Thoracic aorta (tissue), 2 donors: ENCODE measurements around the gene PRELID3B. TPM values are rescaled to one million over a fixed set of nuclear protein-coding genes. Genes with fewer than 3 reads are reported as not detected.

ENCODE experiments used
- ATAC-seq: fragments of 150-250 bp; one replicate; pipeline ENCODE4 v1.8.0; 2017; ENCODE audit warnings: low read depth; ENCODE audit not compliant: insufficient number of reproducible peaks, low FRiP score
- DNase-seq: peaks from one replicate; pipeline ENCODE4 v3.0.0-alpha.2; 2020; ENCODE audit warnings: low spot score
- H3K27ac ChIP-seq, 2 donors: fragments of 200-600 bp; sonication (generic); 1 replicate in 1 of 2; 2 replicates in 1 of 2; pipeline ENCODE4 v1.5.1; 2016; ENCODE audit warnings: mild to moderate bottlenecking in 2 of 2, moderate library complexity in 2 of 2
- H3K27me3 ChIP-seq: fragments of 200-600 bp; sonication (generic); replicated peaks from 2 replicates; pipeline ENCODE4 v1.6.0; 2016; ENCODE audit warnings: mild to moderate bottlenecking; ENCODE audit not compliant: insufficient read depth
- H3K36me3 ChIP-seq: fragments of 200-600 bp; sonication (generic); one replicate; pipeline ENCODE4 v1.5.1; 2016
- H3K4me1 ChIP-seq, 2 donors: fragments of 200-600 bp; sonication (generic); 1 replicate in 1 of 2; 2 replicates in 1 of 2; pipeline versions ENCODE4 v1.5.1 to v1.6.0; 2016; ENCODE audit warnings: low read depth in 2 of 2, mild to moderate bottlenecking in 1 of 2; ENCODE audit not compliant: control insufficient read depth in 1 of 2
- H3K4me3 ChIP-seq: fragments of 200-600 bp; sonication (generic); 2 replicates; pipeline ENCODE4 v1.5.1; 2016; ENCODE audit warnings: mild to moderate bottlenecking
- H3K9me3 ChIP-seq: fragments of 200-600 bp; sonication (generic); 2 replicates; pipeline ENCODE4 v1.5.1; 2016
- CTCF ChIP-seq: fragments of 200-600 bp; sonication (generic); IDR thresholded peaks from one replicate; pipeline ENCODE4 v1.5.1; 2019; ENCODE audit warnings: antibody characterized with exemption
- total RNA-seq, 2 donors: library from RNA; depleted of rRNA; stranded (reverse); fragments of >200 nt; gene quantifications; one replicate each; pipeline versions ENCODE4 v1.1.0 to v1.2.3, GENCODE V29; 2016

PRELID3B gene
- total RNA-seq, 2 donors from 2014 or later, result 25.5 to 30.5 TPM

GRCh38 chr20:59033093-59033492 is 9.5 kb downstream of the PRELID3B start:
- TF ChIP-seq CTCF, result no peak
- H3K9me3 ChIP-seq, result no peaks in the 10 kb centered on the region
- H3K27me3 ChIP-seq, result no peaks in the 10 kb centered on the region
- peaks cover 28 to 41% of the 10 kb centered on the region in 2 donors for H3K4me1 ChIP-seq
- peaks cover 16% of the 10 kb centered on the region for H3K36me3 ChIP-seq
- DNase-seq, result no peak
- peak overlapping the region; percentile 76 for H3K27ac ChIP-seq
- ATAC-seq, result no peak
- H3K4me3 ChIP-seq, result peak overlapping the region; percentile 88

- no peaks in the 10 kb centered on the region for H3K27me3 ChIP-seq
- peaks cover 28 to 45% of the 10 kb centered on the region in 2 donors for H3K4me1 ChIP-seq
- peak overlapping the region; percentile 76 for H3K27ac ChIP-seq
- no peak for DNase-seq
- no peak for ATAC-seq
- H3K9me3 ChIP-seq, result no peaks in the 10 kb centered on the region
- peak overlapping the region; percentile 88 for H3K4me3 ChIP-seq
- peaks cover 17% of the 10 kb centered on the region for H3K36me3 ChIP-seq
- TF ChIP-seq CTCF, result peak; percentile 44
Measured at GRCh38 chr20:59032713-59033059, 9.9 kb downstream of the PRELID3B start.

- ATAC-seq (peak; percentile 93), DNase-seq (peak; percentile 83)
- no peak for TF ChIP-seq CTCF
- peaks cover 28 to 50% of the 10 kb centered on the region in 2 donors for H3K4me1 ChIP-seq
- H3K27me3 ChIP-seq, result no peaks in the 10 kb centered on the region
- H3K36me3 ChIP-seq, result peaks cover 21% of the 10 kb centered on the region
- H3K27ac ChIP-seq, result peak within 1 kb of the TSS; percentile 76 to 81
- H3K4me3 ChIP-seq, result peak within 1 kb of the TSS; percentile 88
- H3K9me3 ChIP-seq, result no peaks in the 10 kb centered on the region
Measured at GRCh38 chr20:59032023-59032712, 10.4 kb downstream of the PRELID3B start, which contains the start of gene ATP5F1E. Gene ATP5F1E, minus strand, starts transcription at chr20:59032335. Its CDS starts 84 bp downstream, at chr20:59032251.

GRCh38 chr20:59031564-59032022 is 11.0 kb downstream of the PRELID3B start:
- Histone ChIP-seq H3K36me3 (peaks cover 21% of the 10 kb centered on the region), H3K27me3 (no peaks in the 10 kb centered on the region), H3K27ac (peak overlapping the region; percentile 76 to 81), H3K4me1 (peaks cover 28 to 52% of the 10 kb centered on the region in 2 donors), H3K9me3 (no peaks in the 10 kb centered on the region), H3K4me3 (peak overlapping the region; percentile 88)
- DNase-seq, result no peak
- TF ChIP-seq CTCF, result no peak
- no peak for ATAC-seq

GRCh38 chr20:59030911-59031563 is 11.5 kb downstream of the PRELID3B start:
- Histone ChIP-seq H3K36me3 (peaks cover 23% of the 10 kb centered on the region), H3K9me3 (no peaks in the 10 kb centered on the region), H3K27me3 (no peaks in the 10 kb centered on the region), H3K4me3 (peak overlapping the region; percentile 88), H3K4me1 (peaks cover 28 to 52% of the 10 kb centered on the region in 2 donors), H3K27ac (no peak overlapping the region)
- no peak for TF ChIP-seq CTCF
- DNase-seq, result no peak
- no peak for ATAC-seq
